ENCODE measurements around the gene NR6A1.

The NR6A1 gene

GRCh38 chr9:124771021-124771866 lies at the start of gene NR6A1:
Gene NR6A1 (minus strand): TSS chr9:124771311.
- in situ Hi-C loops (cut with MboI; ENCODE audit: low sequenced_read_pairs): loop anchor here (5.0 to 10.0 kb wide), 2 partner anchors 81 to 604 kb away; partner anchors contain the start of gene WDR38

GRCh38 chr9:124818431-124819281 lies 47.5 kb upstream of the NR6A1 start:
- in situ Hi-C loops (cut with MboI; ENCODE audit: low sequenced_read_pairs): no loop called here

- in situ Hi-C loops (cut with MboI; ENCODE audit: low sequenced_read_pairs): no loop called here
Observed at GRCh38 chr9:124815601-124816000, 44.5 kb upstream of the NR6A1 start.

- in situ Hi-C loops (cut with MboI; ENCODE audit: low sequenced_read_pairs): no loop called here
Observed at GRCh38 chr9:124814164-124814535, 43.0 kb upstream of the NR6A1 start.

- in situ Hi-C loops (cut with MboI; ENCODE audit: low sequenced_read_pairs): no loop called here
Observed at GRCh38 chr9:124813501-124814163, 42.5 kb upstream of the NR6A1 start.

GRCh38 chr9:124813041-124813440 lies 41.9 kb upstream of the NR6A1 start:
- in situ Hi-C loops (cut with MboI; ENCODE audit: low sequenced_read_pairs): no loop called here

GRCh38 chr9:124812441-124812876 lies 41.3 kb upstream of the NR6A1 start:
- in situ Hi-C loops (cut with MboI; ENCODE audit: low sequenced_read_pairs): no loop called here

GRCh38 chr9:124810663-124811355 lies 39.7 kb upstream of the NR6A1 start:
- in situ Hi-C loops (cut with MboI; ENCODE audit: low sequenced_read_pairs): no loop called here

- in situ Hi-C loops (cut with MboI; ENCODE audit: low sequenced_read_pairs): no loop called here
Observed at GRCh38 chr9:124809741-124810500, 38.8 kb upstream of the NR6A1 start.

GRCh38 chr9:124809211-124809610 lies 38.1 kb upstream of the NR6A1 start:
- in situ Hi-C loops (cut with MboI; ENCODE audit: low sequenced_read_pairs): no loop called here

GRCh38 chr9:124808246-124808956 lies 37.3 kb upstream of the NR6A1 start:
- in situ Hi-C loops (cut with MboI; ENCODE audit: low sequenced_read_pairs): no loop called here

- in situ Hi-C loops (cut with MboI; ENCODE audit: low sequenced_read_pairs): no loop called here
Observed at GRCh38 chr9:124805186-124805585, 34.1 kb upstream of the NR6A1 start.

GRCh38 chr9:124803911-124804310 lies 32.8 kb upstream of the NR6A1 start:
- in situ Hi-C loops (cut with MboI; ENCODE audit: low sequenced_read_pairs): no loop called here

GRCh38 chr9:124802426-124802825 lies 31.3 kb upstream of the NR6A1 start:
- in situ Hi-C loops (cut with MboI; ENCODE audit: low sequenced_read_pairs): no loop called here

- in situ Hi-C loops (cut with MboI; ENCODE audit: low sequenced_read_pairs): no loop called here
Observed at GRCh38 chr9:124801356-124801755, 30.2 kb upstream of the NR6A1 start.

- in situ Hi-C loops (cut with MboI; ENCODE audit: low sequenced_read_pairs): no loop called here
Observed at GRCh38 chr9:124800306-124801259, 29.5 kb upstream of the NR6A1 start.

GRCh38 chr9:124799274-124800006 lies 28.3 kb upstream of the NR6A1 start:
- in situ Hi-C loops (cut with MboI; ENCODE audit: low sequenced_read_pairs): no loop called here

All from HL-60/S4 treated with retinoic acid at 250 ng/mL for 4 days and 3 days (cell line).